HCT116 (cell line): ENCODE measurements around the gene STT3B. TPM values are rescaled to one million over a fixed set of nuclear protein-coding genes. Genes with fewer than 3 reads are reported as not detected.

Experiments
- ATAC-seq: fragments of 200-7000 bp; cut with Tn5 transposase; 2 replicates; pipeline ENCODE4 v1.9.1; 2020; ENCODE audit warnings: mild to moderate bottlenecking, moderate library complexity
- BruUV-seq: library from RNA; stranded (reverse); fragments of 400-500 nt; replicated peaks from 2 replicates; lab custom pipeline; 2021; lab: Mats Ljungman, UMichigan
- CTCF ChIA-PET: fragments of 300-600 bp; sonication (Branson Sonifier 250); formaldehyde crosslinking; loops from one replicate; lab custom pipeline; 2021; ENCODE audit warnings: antibody characterized with exemption; lab: Charles Lee
- POLR2A ChIA-PET: fragments of 300-600, 350-600 bp; sonication (Branson Sonifier 250); formaldehyde crosslinking; loops from one replicate; lab custom pipeline; 2021; ENCODE audit warnings: antibody characterized with exemption; lab: Charles Lee
- RAD21 ChIA-PET, 2 experiments: fragments of 300-600 bp; sonication (Branson Sonifier 250); formaldehyde crosslinking; loops; one replicate each; lab custom pipeline; 2023; ENCODE audit warnings: low total read pairs in 2 of 2; ENCODE audit not compliant: uncharacterized antibody in 2 of 2, unreplicated experiment in 2 of 2, low non-redundant PET in 1 of 2; lab: Charles Lee
- DNase-seq: peaks from one replicate; pipeline ENCODE4 v3.0.0-alpha.2; 2010; ENCODE audit warnings: low read depth, low spot score
- H2AFZ ChIP-seq: fragments of 200-600 bp; shearing (Covaris generic), sonication (generic); 2 replicates; pipeline ENCODE4 v1.6.1; 2017; ENCODE audit warnings: low read depth, mixed run types, mixed read lengths, antibody characterized with exemption, low read length; ENCODE audit not compliant: poor library complexity, severe bottlenecking
- H3K27ac ChIP-seq: 2 replicates; pipeline ENCODE4 v1.5.1; 2012; ENCODE audit warnings: low read depth, low read length
- H3K27me3 ChIP-seq: fragments of 200-600 bp; sonication (generic); 2 replicates; pipeline ENCODE4 v1.6.1; 2016; ENCODE audit warnings: mixed run types, low read length, mixed read lengths; ENCODE audit not compliant: insufficient read depth
- H3K36me3 ChIP-seq, 2 experiments: fragments of 200-500 bp in 1 of 2; fragments of 200-600 bp in 1 of 2; sonication (Bioruptor generic) in 1 of 2; sonication (generic) in 1 of 2; 2 replicates each; pipeline versions ENCODE4 v1.5.1 to v1.6.1; 2014 to 2016; ENCODE audit warnings: low read length in 2 of 2, inconsistent platforms in 1 of 2, mixed read lengths in 1 of 2, mixed run types in 1 of 2; ENCODE audit not compliant: insufficient read depth in 2 of 2, control insufficient read depth in 1 of 2
- H3K4me1 ChIP-seq, 2 experiments: fragments of 200-600 bp in 1 of 2; sonication (generic) in 1 of 2; 2 replicates each; pipeline versions ENCODE4 v1.5.1 to v1.6.1; 2012 to 2017; ENCODE audit warnings: low read length in 2 of 2, inconsistent platforms in 1 of 2, mild to moderate bottlenecking in 1 of 2, mixed read lengths in 1 of 2, mixed run types in 1 of 2, moderate library complexity in 1 of 2; ENCODE audit not compliant: insufficient read depth in 2 of 2, control insufficient read depth in 1 of 2
- H3K4me2 ChIP-seq: fragments of 200-600 bp; sonication (generic); 2 replicates; pipeline ENCODE4 v1.6.1; 2017; ENCODE audit warnings: mixed run types, low read length, mixed read lengths
- H3K4me3 ChIP-seq, 2 experiments: fragments of 200-600 bp in 1 of 2; sonication (generic) in 1 of 2; replicated peaks in 1 of 2; 2 replicates each; pipeline ENCODE4 v1.5.1; 2011 to 2016; ENCODE audit warnings: low read length in 2 of 2, control low read depth in 1 of 2, low read depth in 1 of 2, mild to moderate bottlenecking in 1 of 2, mixed read lengths in 1 of 2, mixed run types in 1 of 2
- H3K79me2 ChIP-seq: fragments of 200-600 bp; sonication (generic); 2 replicates; pipeline ENCODE4 v1.6.1; 2017; ENCODE audit warnings: mild to moderate bottlenecking, mixed run types, low read length, moderate library complexity, mixed read lengths; ENCODE audit not compliant: insufficient read depth
- H3K9ac ChIP-seq: fragments of 200-600 bp; sonication (generic); 2 replicates; pipeline ENCODE4 v1.6.1; 2016; ENCODE audit warnings: low read length, mixed read lengths
- H3K9me2 ChIP-seq: fragments of 200-600 bp; sonication (generic), shearing (Covaris generic); 2 replicates; pipeline ENCODE4 v1.6.1; 2017; ENCODE audit warnings: mixed run types, mild to moderate bottlenecking, moderate library complexity; ENCODE audit not compliant: insufficient read depth
- H3K9me3 ChIP-seq, 2 experiments: fragments of 200-500 bp in 1 of 2; fragments of 200-600 bp in 1 of 2; sonication (Bioruptor generic) in 1 of 2; sonication (generic) in 1 of 2; 2 replicates each; pipeline ENCODE4 v1.6.1; 2014 to 2017; ENCODE audit warnings: low read length in 2 of 2, mixed read lengths in 2 of 2, inconsistent platforms in 1 of 2, low read depth in 1 of 2, mild to moderate bottlenecking in 1 of 2, mixed run types in 1 of 2, moderate library complexity in 1 of 2; ENCODE audit not compliant: control insufficient read depth in 1 of 2, insufficient read depth in 1 of 2
- H4K20me1 ChIP-seq: fragments of 200-600 bp; sonication (generic), shearing (Covaris generic); 2 replicates; pipeline ENCODE4 v1.6.1; 2017; ENCODE audit warnings: mixed run types, mild to moderate bottlenecking, moderate library complexity; ENCODE audit not compliant: insufficient read depth
- CEBPB ChIP-seq: IDR thresholded peaks from 2 replicates; pipeline ENCODE4 v1.6.1; 2012; ENCODE audit warnings: low read depth
- ELF1 ChIP-seq: IDR thresholded peaks from 2 replicates; pipeline ENCODE4 v1.6.1; 2012; ENCODE audit warnings: low read depth, borderline replicate concordance
- FOSL1 ChIP-seq: IDR thresholded peaks from 2 replicates; pipeline ENCODE4 v1.6.1; 2012; ENCODE audit warnings: low read depth
- JUND ChIP-seq: IDR thresholded peaks from 2 replicates; pipeline ENCODE4 v1.6.1; 2012
- POLR2AphosphoS5 ChIP-seq: IDR thresholded peaks from 2 replicates; pipeline ENCODE4 v1.6.1; 2011; ENCODE audit warnings: mild to moderate bottlenecking, low read depth, low read length, moderate library complexity
- SIN3A ChIP-seq: IDR thresholded peaks from 2 replicates; pipeline ENCODE4 v1.6.1; 2012; ENCODE audit warnings: low read depth
- SRF ChIP-seq: IDR thresholded peaks from 2 replicates; pipeline ENCODE4 v1.6.1; 2012; ENCODE audit warnings: low read depth
- TCF7L2 ChIP-seq: IDR thresholded peaks from 2 replicates; pipeline ENCODE4 v1.7.0; 2011; ENCODE audit warnings: borderline replicate concordance, inconsistent platforms; ENCODE audit not compliant: insufficient read depth, insufficient read length; ENCODE audit errors: extremely low read depth
- ZFX ChIP-seq: fragments of 450-650 bp; IDR thresholded peaks from 2 replicates; pipeline ENCODE4 v1.6.1; 2017
- intact Hi-C: fragments of 100-400 bp; cut with micrococcal nuclease; formaldehyde crosslinking; loops from 2 replicates; pipeline ENCODE4 v1.10.0; 2022
- total RNA-seq: library from RNA; stranded (reverse); gene quantifications from one replicate; pipeline ENCODE4 v1.2.1, GENCODE V29; 2021; ENCODE audit not compliant: unreplicated experiment
- TF ChIP-seq, protein P1 (sequence below): IDR thresholded peaks from 2 replicates; pipeline ENCODE4 v1.6.1; 2011; ENCODE audit warnings: mild to moderate bottlenecking, low read length, moderate library complexity; ENCODE audit not compliant: insufficient replicate concordance; ENCODE audit errors: extremely low read depth
- TF ChIP-seq, protein P2 (sequence below), 3 experiments: fragments of 200-600 bp in 1 of 3; sonication (generic) in 1 of 3; IDR thresholded peaks in 2 of 3; conservative IDR thresholded peaks in 1 of 3; 2 replicates each; pipeline ENCODE4 v1.5.1; 2012 to 2017; ENCODE audit warnings: low read depth in 2 of 3, low read length in 2 of 3, antibody characterized with exemption in 1 of 3, borderline replicate concordance in 1 of 3, control low read depth in 1 of 3, mild to moderate bottlenecking in 1 of 3, mixed read lengths in 1 of 3, mixed run types in 1 of 3, moderate library complexity in 1 of 3; ENCODE audit not compliant: insufficient read depth in 1 of 3
- TF ChIP-seq, protein P3 (sequence below): IDR thresholded peaks from 2 replicates; pipeline ENCODE4 v1.6.1; 2012; ENCODE audit warnings: low read depth

Gene STT3B
- total RNA-seq, 1 experiment from 2014 or later: 131 TPM

DNA sequence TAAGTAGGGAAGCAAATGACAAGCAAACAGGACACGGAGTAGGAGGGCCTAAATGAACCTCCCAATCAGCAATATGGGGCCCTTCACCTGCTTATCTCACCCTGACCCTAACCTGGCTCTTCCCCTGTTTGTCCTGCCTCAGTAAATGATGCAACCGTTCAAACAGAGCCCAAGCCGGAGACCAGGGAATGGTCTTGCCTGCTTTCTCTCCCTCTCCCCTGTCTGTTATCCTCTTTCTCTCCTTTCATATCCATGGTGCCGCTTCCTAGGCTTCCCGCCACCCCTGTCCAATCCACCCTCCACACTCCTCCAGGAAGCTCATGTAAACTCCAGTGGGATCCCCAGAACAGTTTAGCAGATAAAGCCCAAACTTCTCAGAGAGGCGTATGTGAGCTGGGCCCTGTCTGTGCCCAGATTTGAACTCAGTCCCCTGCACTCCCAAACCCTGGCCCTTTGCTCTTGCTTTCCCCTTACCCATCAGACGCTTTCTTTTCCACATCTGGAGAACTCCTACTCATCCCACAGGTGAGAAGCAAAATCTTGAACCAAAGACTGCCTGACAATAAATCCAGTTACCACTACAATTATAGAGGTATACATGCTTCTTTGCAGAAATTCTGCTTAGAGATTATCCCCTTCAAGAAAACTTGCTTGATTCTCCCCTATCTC, 45.7 kb upstream of the STT3B start:
- Histone ChIP-seq H3K9ac (no peak overlapping the region), H3K4me1 (no peaks in the 10 kb centered on the region)
- no peak for TF ChIP-seq CEBPB
- TF ChIP-seq JUND: no peak
- TF ChIP-seq FOSL1: no peak
- no peak for TF ChIP-seq SRF
- no peak for TF ChIP-seq ZFX
- TF ChIP-seq POLR2AphosphoS5: no peak
- TF ChIP-seq, protein P1, sequence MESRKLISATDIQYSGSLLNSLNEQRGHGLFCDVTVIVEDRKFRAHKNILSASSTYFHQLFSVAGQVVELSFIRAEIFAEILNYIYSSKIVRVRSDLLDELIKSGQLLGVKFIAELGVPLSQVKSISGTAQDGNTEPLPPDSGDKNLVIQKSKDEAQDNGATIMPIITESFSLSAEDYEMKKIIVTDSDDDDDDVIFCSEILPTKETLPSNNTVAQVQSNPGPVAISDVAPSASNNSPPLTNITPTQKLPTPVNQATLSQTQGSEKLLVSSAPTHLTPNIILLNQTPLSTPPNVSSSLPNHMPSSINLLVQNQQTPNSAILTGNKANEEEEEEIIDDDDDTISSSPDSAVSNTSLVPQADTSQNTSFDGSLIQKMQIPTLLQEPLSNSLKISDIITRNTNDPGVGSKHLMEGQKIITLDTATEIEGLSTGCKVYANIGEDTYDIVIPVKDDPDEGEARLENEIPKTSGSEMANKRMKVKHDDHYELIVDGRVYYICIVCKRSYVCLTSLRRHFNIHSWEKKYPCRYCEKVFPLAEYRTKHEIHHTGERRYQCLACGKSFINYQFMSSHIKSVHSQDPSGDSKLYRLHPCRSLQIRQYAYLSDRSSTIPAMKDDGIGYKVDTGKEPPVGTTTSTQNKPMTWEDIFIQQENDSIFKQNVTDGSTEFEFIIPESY: no peak
- TF ChIP-seq, protein P2, sequence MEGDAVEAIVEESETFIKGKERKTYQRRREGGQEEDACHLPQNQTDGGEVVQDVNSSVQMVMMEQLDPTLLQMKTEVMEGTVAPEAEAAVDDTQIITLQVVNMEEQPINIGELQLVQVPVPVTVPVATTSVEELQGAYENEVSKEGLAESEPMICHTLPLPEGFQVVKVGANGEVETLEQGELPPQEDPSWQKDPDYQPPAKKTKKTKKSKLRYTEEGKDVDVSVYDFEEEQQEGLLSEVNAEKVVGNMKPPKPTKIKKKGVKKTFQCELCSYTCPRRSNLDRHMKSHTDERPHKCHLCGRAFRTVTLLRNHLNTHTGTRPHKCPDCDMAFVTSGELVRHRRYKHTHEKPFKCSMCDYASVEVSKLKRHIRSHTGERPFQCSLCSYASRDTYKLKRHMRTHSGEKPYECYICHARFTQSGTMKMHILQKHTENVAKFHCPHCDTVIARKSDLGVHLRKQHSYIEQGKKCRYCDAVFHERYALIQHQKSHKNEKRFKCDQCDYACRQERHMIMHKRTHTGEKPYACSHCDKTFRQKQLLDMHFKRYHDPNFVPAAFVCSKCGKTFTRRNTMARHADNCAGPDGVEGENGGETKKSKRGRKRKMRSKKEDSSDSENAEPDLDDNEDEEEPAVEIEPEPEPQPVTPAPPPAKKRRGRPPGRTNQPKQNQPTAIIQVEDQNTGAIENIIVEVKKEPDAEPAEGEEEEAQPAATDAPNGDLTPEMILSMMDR (IDR thresholded peaks at IDR 0.05 in 2 of 3, conservative IDR thresholded peaks at IDR 0.05 in 1 of 3; ENCODE audit: borderline replicate concordance in 1 of 3, insufficient read depth in 1 of 3, low read depth in 2 of 3, low read length in 2 of 3): no peak
- no peak for TF ChIP-seq TCF7L2
- no peak for TF ChIP-seq ELF1
- TF ChIP-seq, protein P3, sequence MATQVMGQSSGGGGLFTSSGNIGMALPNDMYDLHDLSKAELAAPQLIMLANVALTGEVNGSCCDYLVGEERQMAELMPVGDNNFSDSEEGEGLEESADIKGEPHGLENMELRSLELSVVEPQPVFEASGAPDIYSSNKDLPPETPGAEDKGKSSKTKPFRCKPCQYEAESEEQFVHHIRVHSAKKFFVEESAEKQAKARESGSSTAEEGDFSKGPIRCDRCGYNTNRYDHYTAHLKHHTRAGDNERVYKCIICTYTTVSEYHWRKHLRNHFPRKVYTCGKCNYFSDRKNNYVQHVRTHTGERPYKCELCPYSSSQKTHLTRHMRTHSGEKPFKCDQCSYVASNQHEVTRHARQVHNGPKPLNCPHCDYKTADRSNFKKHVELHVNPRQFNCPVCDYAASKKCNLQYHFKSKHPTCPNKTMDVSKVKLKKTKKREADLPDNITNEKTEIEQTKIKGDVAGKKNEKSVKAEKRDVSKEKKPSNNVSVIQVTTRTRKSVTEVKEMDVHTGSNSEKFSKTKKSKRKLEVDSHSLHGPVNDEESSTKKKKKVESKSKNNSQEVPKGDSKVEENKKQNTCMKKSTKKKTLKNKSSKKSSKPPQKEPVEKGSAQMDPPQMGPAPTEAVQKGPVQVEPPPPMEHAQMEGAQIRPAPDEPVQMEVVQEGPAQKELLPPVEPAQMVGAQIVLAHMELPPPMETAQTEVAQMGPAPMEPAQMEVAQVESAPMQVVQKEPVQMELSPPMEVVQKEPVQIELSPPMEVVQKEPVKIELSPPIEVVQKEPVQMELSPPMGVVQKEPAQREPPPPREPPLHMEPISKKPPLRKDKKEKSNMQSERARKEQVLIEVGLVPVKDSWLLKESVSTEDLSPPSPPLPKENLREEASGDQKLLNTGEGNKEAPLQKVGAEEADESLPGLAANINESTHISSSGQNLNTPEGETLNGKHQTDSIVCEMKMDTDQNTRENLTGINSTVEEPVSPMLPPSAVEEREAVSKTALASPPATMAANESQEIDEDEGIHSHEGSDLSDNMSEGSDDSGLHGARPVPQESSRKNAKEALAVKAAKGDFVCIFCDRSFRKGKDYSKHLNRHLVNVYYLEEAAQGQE: no peak
- TF ChIP-seq SIN3A: no peak
- TF ChIP-seq, all 23 proteins: peak for 0
- ATAC-seq (no peak), DNase-seq (no peak)
- no peaks in the 10 kb centered on the region for H3K27me3 ChIP-seq
- no peaks in the 10 kb centered on the region for H4K20me1 ChIP-seq
- intact Hi-C loops: no loop called here
- CTCF ChIA-PET: no interaction called here
- H2AFZ ChIP-seq: no peak overlapping the region
- POLR2A ChIA-PET: no interaction called here
- H3K36me3 ChIP-seq: no peaks in the 10 kb centered on the region
- no peaks in the 10 kb centered on the region for H3K79me2 ChIP-seq
- RAD21 ChIA-PET: no interaction called here
- no peak overlapping the region for H3K27ac ChIP-seq
- no peak overlapping the region for H3K4me2 ChIP-seq
- no TSS peak for BruUV-seq
- no peak overlapping the region for H3K4me3 ChIP-seq
- H3K9me3 ChIP-seq: no peaks in the 10 kb centered on the region
- H3K9me2 ChIP-seq: no peaks in the 10 kb centered on the region
